SU-DHL-6 (cell line): Measurements from ENCODE around the gene STEAP3.

Experiments used
- H2AFZ ChIP-seq: fragments of 200-600 bp; sonication (generic); 2 replicates; pipeline ENCODE4 v1.6.1; 2014; ENCODE audit warnings: low read depth, mild to moderate bottlenecking, moderate library complexity, mixed read lengths, antibody characterized with exemption, low read length; ENCODE audit not compliant: severe bottlenecking
- H3F3A ChIP-seq: fragments of 200-600 bp; shearing (Covaris generic); 2 replicates; pipeline ENCODE4 v1.6.0; 2016; ENCODE audit warnings: antibody characterized with exemption, mild to moderate bottlenecking; ENCODE audit not compliant: insufficient read depth
- H3K27ac ChIP-seq: fragments of 200-600 bp; sonication (generic); 2 replicates; pipeline ENCODE4 v1.5.1; 2016; ENCODE audit warnings: low read depth, mild to moderate bottlenecking, low read length, moderate library complexity, mixed read lengths
- H3K27me3 ChIP-seq: fragments of 200-600 bp; sonication (generic), shearing (Covaris generic); 2 replicates; pipeline ENCODE4 v1.6.0; 2014; ENCODE audit warnings: mild to moderate bottlenecking, low read length
- H3K36me3 ChIP-seq: fragments of 200-600 bp; sonication (generic); 2 replicates; pipeline ENCODE4 v1.6.1; 2014; ENCODE audit warnings: mild to moderate bottlenecking, low read length, mixed read lengths
- H3K4me2 ChIP-seq: fragments of 300-600, 200-600 bp; shearing (Covaris generic), sonication (generic); 2 replicates; pipeline ENCODE4 v1.6.0; 2014; ENCODE audit warnings: low read length, low read depth, mild to moderate bottlenecking; ENCODE audit not compliant: poor library complexity, severe bottlenecking
- H3K4me3 ChIP-seq: fragments of 200-600 bp; sonication (generic); 2 replicates; pipeline ENCODE4 v1.5.1; 2014; ENCODE audit warnings: antibody characterized with exemption, low read length, mild to moderate bottlenecking, mixed read lengths; ENCODE audit not compliant: insufficient read depth, poor library complexity, severe bottlenecking
- H3K79me2 ChIP-seq: fragments of 200-600 bp; sonication (generic); 2 replicates; pipeline ENCODE4 v1.6.1; 2014; ENCODE audit warnings: mild to moderate bottlenecking, low read length, moderate library complexity; ENCODE audit not compliant: insufficient read depth
- H3K9ac ChIP-seq: fragments of 200-600 bp; sonication (generic); 2 replicates; pipeline ENCODE4 v1.7.0; 2014; ENCODE audit warnings: mild to moderate bottlenecking, low read length
- H3K9me2 ChIP-seq: fragments of 200-600 bp; sonication (generic); replicated peaks from 2 replicates; pipeline ENCODE4 v1.6.1; 2014; ENCODE audit warnings: low read length; ENCODE audit not compliant: insufficient read depth
- H3K9me3 ChIP-seq: fragments of 200-600 bp; sonication (generic); 2 replicates; pipeline ENCODE4 v1.6.1; 2014; ENCODE audit warnings: low read length, mixed read lengths; ENCODE audit not compliant: insufficient read depth
- H4K20me1 ChIP-seq: fragments of 200-600 bp; sonication (generic); 2 replicates; pipeline ENCODE4 v1.6.1; 2014; ENCODE audit warnings: low read depth, mild to moderate bottlenecking, antibody characterized with exemption, low read length, moderate library complexity, mixed read lengths
- CTCF ChIP-seq: fragments of 200-600 bp; sonication (generic); IDR thresholded peaks from one replicate; pipeline ENCODE4 v1.5.1; 2017; ENCODE audit warnings: antibody characterized with exemption, mild to moderate bottlenecking, low read length, moderate library complexity; ENCODE audit not compliant: insufficient read depth, poor library complexity, severe bottlenecking
- EZH2phosphoT487 ChIP-seq: fragments of 200-600 bp; sonication (generic), shearing (Covaris generic); conservative IDR thresholded peaks from 2 replicates; pipeline ENCODE4 v1.6.1; 2018; ENCODE audit warnings: mild to moderate bottlenecking, antibody characterized with exemption, low read length, moderate library complexity, mixed read lengths

The STEAP3 gene

GRCh38 chr2:119304847-119305246 is 81.2 kb downstream of the STEAP3 start:
- H3K4me2 ChIP-seq = no peak overlapping the region

GRCh38 chr2:119305497-119306195 is 82.0 kb downstream of the STEAP3 start:
- Histone ChIP-seq H3K36me3 (peaks cover 8% of the 10 kb centered on the region; the same call in 1 of the 2 replicates), H3K9me2 (no peaks in the 10 kb centered on the region), H3K4me3 (no peak overlapping the region), H3F3A (peaks cover 9% of the 10 kb centered on the region; the same call in 1 of the 2 replicates), H3K27ac (no peak overlapping the region), H3K4me2 (no peak overlapping the region), H3K27me3 (no peaks in the 10 kb centered on the region), H2AFZ (no peak overlapping the region), H3K9me3 (no peaks in the 10 kb centered on the region), H3K9ac (no peak overlapping the region), H4K20me1 (no peaks in the 10 kb centered on the region), H3K79me2 (peaks cover 8% of the 10 kb centered on the region)
- TF ChIP-seq CTCF (no peak), EZH2phosphoT487 (no peak)

More at GRCh38 chr2:119304847-119305246, 81.2 kb downstream of the STEAP3 start:
- 0 out of 2 replicates have a peak, but pooled peaks cover 2% of the 10 kb centered on the region for H3F3A ChIP-seq
- H3K9me3 ChIP-seq = no peaks in the 10 kb centered on the region
- H3K9me2 ChIP-seq = no peaks in the 10 kb centered on the region
- H3K27ac ChIP-seq = no peak overlapping the region
- H3K79me2 ChIP-seq = peaks cover 8% of the 10 kb centered on the region
- H3K4me3 ChIP-seq = no peak overlapping the region
- H3K27me3 ChIP-seq = no peaks in the 10 kb centered on the region
- TF ChIP-seq CTCF = no peak
- TF ChIP-seq EZH2phosphoT487 = no peak
- H3K36me3 ChIP-seq = peaks cover 8% of the 10 kb centered on the region; the same call in 1 of the 2 replicates
- no peaks in the 10 kb centered on the region for H4K20me1 ChIP-seq
- no peak overlapping the region for H3K9ac ChIP-seq
- H2AFZ ChIP-seq = no peak overlapping the region

- Histone ChIP-seq H3K4me2 (no peak overlapping the region), H3K27me3 (no peaks in the 10 kb centered on the region), H3K9ac (no peak overlapping the region), H3K9me2 (no peaks in the 10 kb centered on the region), H3K9me3 (no peaks in the 10 kb centered on the region), H2AFZ (no peak overlapping the region), H3F3A (peaks cover 12% of the 10 kb centered on the region), H3K27ac (no peak overlapping the region), H4K20me1 (no peaks in the 10 kb centered on the region), H3K4me3 (no peak overlapping the region), H3K79me2 (peaks cover 8% of the 10 kb centered on the region), H3K36me3 (peaks cover 6% of the 10 kb centered on the region; the same call in 1 of the 2 replicates)
- TF ChIP-seq CTCF (no peak), EZH2phosphoT487 (no peak)
These were observed 82.6 kb downstream of the STEAP3 start for GRCh38 chr2:119306196-119306590.
